ENCODE results near the gene PPIL6. TPM values are rescaled to one million over a fixed set of nuclear protein-coding genes. Genes with fewer than 3 reads are reported as not detected.

The PPIL6 gene
- polyA plus RNA-seq, 3 donors, result 0.09 to 0.28 (median 0.14) TPM

DNA sequence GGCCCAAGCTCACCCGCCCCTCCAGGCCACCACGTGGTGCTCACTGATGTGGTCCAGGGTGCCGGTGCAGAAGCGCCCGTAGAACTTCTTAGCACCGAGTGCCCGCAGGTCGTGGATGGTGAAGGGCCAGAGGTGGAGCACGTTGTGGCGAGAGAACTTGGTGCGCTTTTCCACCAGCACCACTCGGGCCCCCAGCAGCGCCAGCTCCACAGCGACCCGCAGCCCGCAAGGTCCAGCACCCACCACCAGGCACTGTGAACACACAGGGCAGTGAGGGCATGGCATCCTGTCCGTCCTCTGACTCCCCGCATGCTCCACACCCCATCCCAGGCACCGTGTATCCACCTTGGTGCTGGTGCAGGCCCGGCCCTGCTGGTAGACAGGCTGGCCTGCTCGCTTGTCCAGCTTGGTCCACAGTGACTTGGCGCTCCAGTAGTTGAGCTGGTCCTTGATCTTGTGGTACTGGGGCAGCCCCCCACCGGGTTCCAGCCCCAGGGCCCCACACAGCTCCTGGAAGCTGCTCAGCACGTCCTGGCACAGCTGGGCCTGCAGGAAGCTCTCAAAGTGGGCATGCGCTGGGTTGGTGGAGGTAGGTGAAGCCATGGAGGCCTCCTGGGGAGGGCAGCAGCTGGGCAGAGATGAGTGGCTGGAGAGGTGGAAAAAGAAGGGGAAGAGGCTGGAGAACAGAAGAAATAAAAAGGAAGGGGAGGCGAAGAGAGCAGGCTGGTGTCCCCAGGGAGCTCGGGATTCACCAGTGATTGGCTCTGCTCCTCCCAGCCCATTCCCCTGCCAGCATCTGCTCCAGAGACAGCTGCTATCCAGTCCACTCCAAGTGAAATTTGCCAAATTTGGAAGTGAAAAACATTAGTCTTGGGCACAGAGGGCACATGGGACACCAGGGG lies 13.4 kb upstream of the PPIL6 start:
- peak overlapping the region; percentile 84 to 93 for H3K27ac ChIP-seq (ENCODE audit: low read depth in 1 of 2, low read length in 2 of 2)
- H3K27me3 ChIP-seq (ENCODE audit: control insufficient read depth in 2 of 2, insufficient read depth in 2 of 2, low read length in 2 of 2), result no peaks in the 10 kb centered on the region
- peaks cover 43 to 51% of the 10 kb centered on the region in 2 donors for H3K4me1 ChIP-seq (ENCODE audit: control insufficient read depth in 1 of 2, insufficient read depth in 2 of 2, low read length in 2 of 2)
- intact Hi-C loops (cut with micrococcal nuclease), result loop anchor here (2.0 to 10.0 kb wide), 2 partner anchors 29 to 359 kb away; partner anchors contain the start of genes CEP57L1 (in 1 of the 2), SESN1 (in 1 of the 2) and ZBTB24 (in 1 of the 2)
- peak overlapping the region; percentile 51 to 97 (median 78) for H3K4me3 ChIP-seq (replicated peaks in 1 of 3; ENCODE audit: low read depth in 2 of 3, low read length in 3 of 3)
- peak overlapping the region; percentile 70 for H3K9ac ChIP-seq (ENCODE audit: insufficient read depth, low read length, poor library complexity, severe bottlenecking)
- Mint-ChIP-seq H3K4me1 (peaks cover 49% of the 10 kb centered on the region), H3K4me3 (peak overlapping the region; percentile 96 to 98), H3K9me3 (peaks cover 0 to 3% (median 0%) of the 10 kb centered on the region in 7 donors), H3K27me3 (ENCODE audit: low read depth in 3 of 3) (no peaks in the 10 kb centered on the region), H3K36me3 (peaks cover 33 to 47% of the 10 kb centered on the region in 2 donors), H3K27ac (peak overlapping the region; percentile 73 to 99 (median 88))
- no peak for DNase-seq
- H3K79me2 ChIP-seq (ENCODE audit: insufficient read depth, low read length), result peaks cover 56% of the 10 kb centered on the region
- TF ChIP-seq, protein P1, sequence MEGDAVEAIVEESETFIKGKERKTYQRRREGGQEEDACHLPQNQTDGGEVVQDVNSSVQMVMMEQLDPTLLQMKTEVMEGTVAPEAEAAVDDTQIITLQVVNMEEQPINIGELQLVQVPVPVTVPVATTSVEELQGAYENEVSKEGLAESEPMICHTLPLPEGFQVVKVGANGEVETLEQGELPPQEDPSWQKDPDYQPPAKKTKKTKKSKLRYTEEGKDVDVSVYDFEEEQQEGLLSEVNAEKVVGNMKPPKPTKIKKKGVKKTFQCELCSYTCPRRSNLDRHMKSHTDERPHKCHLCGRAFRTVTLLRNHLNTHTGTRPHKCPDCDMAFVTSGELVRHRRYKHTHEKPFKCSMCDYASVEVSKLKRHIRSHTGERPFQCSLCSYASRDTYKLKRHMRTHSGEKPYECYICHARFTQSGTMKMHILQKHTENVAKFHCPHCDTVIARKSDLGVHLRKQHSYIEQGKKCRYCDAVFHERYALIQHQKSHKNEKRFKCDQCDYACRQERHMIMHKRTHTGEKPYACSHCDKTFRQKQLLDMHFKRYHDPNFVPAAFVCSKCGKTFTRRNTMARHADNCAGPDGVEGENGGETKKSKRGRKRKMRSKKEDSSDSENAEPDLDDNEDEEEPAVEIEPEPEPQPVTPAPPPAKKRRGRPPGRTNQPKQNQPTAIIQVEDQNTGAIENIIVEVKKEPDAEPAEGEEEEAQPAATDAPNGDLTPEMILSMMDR (IDR thresholded peaks at IDR 0.05), result no peak
- peaks cover 32 to 46% of the 10 kb centered on the region in 2 donors for H3K36me3 ChIP-seq (replicated peaks in 1 of 2; ENCODE audit: control insufficient read depth in 1 of 2, insufficient read depth in 2 of 2, low read length in 2 of 2)
- peaks cover 44% of the 10 kb centered on the region for H4K20me1 ChIP-seq (ENCODE audit: insufficient read depth, low read length)
- H3K9me3 ChIP-seq (replicated peaks in 1 of 2; ENCODE audit: control insufficient read depth in 1 of 2, insufficient read depth in 1 of 2, low read length in 2 of 2), result no peaks in the 10 kb centered on the region
- no peak overlapping the region for H2AFZ ChIP-seq (ENCODE audit: insufficient read depth, low read depth, low read length, poor library complexity, severe bottlenecking)
- WGBS (ENCODE audit: insufficient coverage), result 86% methylated on average over 25 of the region's 27 CpGs
- peak overlapping the region; percentile 81 for H3K4me2 ChIP-seq (replicated peaks; ENCODE audit: extremely low read depth, low read length, poor library complexity, severe bottlenecking)

- Histone ChIP-seq H3K4me2 (replicated peaks; ENCODE audit: extremely low read depth, low read length, poor library complexity, severe bottlenecking) (no peak overlapping the region), H3K9me3 (replicated peaks in 1 of 2; ENCODE audit: control insufficient read depth in 1 of 2, insufficient read depth in 1 of 2, low read length in 2 of 2) (no peaks in the 10 kb centered on the region), H3K9ac (ENCODE audit: insufficient read depth, low read length, poor library complexity, severe bottlenecking) (no peak overlapping the region), H4K20me1 (ENCODE audit: insufficient read depth, low read length) (peaks cover 51% of the 10 kb centered on the region), H3K27me3 (ENCODE audit: control insufficient read depth in 2 of 2, insufficient read depth in 2 of 2, low read length in 2 of 2) (no peaks in the 10 kb centered on the region), H3K79me2 (ENCODE audit: insufficient read depth, low read length) (peaks cover 57% of the 10 kb centered on the region), H3K4me1 (ENCODE audit: control insufficient read depth in 1 of 2, insufficient read depth in 2 of 2, low read length in 2 of 2) (peaks cover 36 to 44% of the 10 kb centered on the region in 2 donors), H3K4me3 (replicated peaks in 1 of 3; ENCODE audit: low read depth in 2 of 3, low read length in 3 of 3) (no peak overlapping the region), H3K27ac (ENCODE audit: low read depth in 1 of 2, low read length in 2 of 2) (peak overlapping the region in 1 of 2 donors; percentile 84), H2AFZ (ENCODE audit: insufficient read depth, low read depth, low read length, poor library complexity, severe bottlenecking) (no peak overlapping the region), H3K36me3 (replicated peaks in 1 of 2; ENCODE audit: control insufficient read depth in 1 of 2, insufficient read depth in 2 of 2, low read length in 2 of 2) (peaks cover 38 to 53% of the 10 kb centered on the region in 2 donors)
- Mint-ChIP-seq H3K27me3 (ENCODE audit: low read depth in 3 of 3) (no peaks in the 10 kb centered on the region), H3K9me3 (peaks cover 0 to 3% (median 0%) of the 10 kb centered on the region in 7 donors), H3K36me3 (peaks cover 34 to 53% of the 10 kb centered on the region in 2 donors), H3K4me1 (peaks cover 46% of the 10 kb centered on the region), H3K4me3 (no peak overlapping the region), H3K27ac (peak overlapping the region in 4 of 7 donors; percentile 47 to 96 (median 75))
- TF ChIP-seq, protein P1 (IDR thresholded peaks at IDR 0.05), result no peak
- intact Hi-C loops (cut with micrococcal nuclease), result loop anchor here in 1 of 2 donors (10.0 kb wide), 1 partner anchor 358 kb away; the partner anchor contains the start of genes CEP57L1 and SESN1
- 85% methylated on average over 2 of the region's 2 CpGs for WGBS (ENCODE audit: insufficient coverage)
- DNase-seq, result no peak
These were observed 12.7 kb upstream of the PPIL6 start for GRCh38 chr6:109453156-109453555.
